Osteoblast (primary cell): ENCODE measurements around the gene SEC23B. TPM values are rescaled to one million over a fixed set of nuclear protein-coding genes. Genes with fewer than 3 reads are reported as not detected.

Source experiments
- DNase-seq: peaks from one replicate; pipeline ENCODE4 v3.0.0; 2011; ENCODE audit warnings: low spot score, mixed read lengths; ENCODE audit not compliant: insufficient read length; ENCODE audit errors: missing footprints
- H2AFZ ChIP-seq: 2 replicates; pipeline ENCODE4 v1.6.0; 2011; ENCODE audit warnings: mild to moderate bottlenecking, low read length
- H3K27ac ChIP-seq: 2 replicates; pipeline ENCODE4 v1.5.1; 2011; ENCODE audit warnings: mild to moderate bottlenecking, low read depth, low read length, moderate library complexity
- H3K27me3 ChIP-seq: 2 replicates; pipeline ENCODE4 v1.6.0; 2012; ENCODE audit warnings: mild to moderate bottlenecking, control low read depth, inconsistent platforms, low read length, moderate library complexity; ENCODE audit not compliant: insufficient read depth
- H3K36me3 ChIP-seq: 2 replicates; pipeline ENCODE4 v1.5.1; 2011; ENCODE audit warnings: mild to moderate bottlenecking, low read length, control low read depth, moderate library complexity; ENCODE audit not compliant: insufficient read depth
- H3K4me1 ChIP-seq: 2 replicates; pipeline ENCODE4 v1.5.1; 2011; ENCODE audit warnings: mild to moderate bottlenecking, low read length, control low read depth, moderate library complexity; ENCODE audit not compliant: insufficient read depth
- H3K4me2 ChIP-seq: 2 replicates; pipeline ENCODE4 v1.6.0; 2011; ENCODE audit warnings: mild to moderate bottlenecking, low read length; ENCODE audit not compliant: insufficient read depth
- H3K4me3 ChIP-seq: fragments of 200-600 bp; sonication (generic); 3 replicates; pipeline ENCODE4 v1.5.1; 2012; ENCODE audit warnings: mild to moderate bottlenecking, low read length, inconsistent platforms; ENCODE audit not compliant: insufficient read depth
- H3K79me2 ChIP-seq: 2 replicates; pipeline ENCODE4 v1.6.0; 2012; ENCODE audit warnings: mild to moderate bottlenecking, low read length, control low read depth, inconsistent platforms; ENCODE audit not compliant: insufficient read depth
- H3K9me3 ChIP-seq: 2 replicates; pipeline ENCODE4 v1.5.1; 2011; ENCODE audit warnings: low read depth, low read length, control low read depth
- H4K20me1 ChIP-seq: 2 replicates; pipeline ENCODE4 v1.6.0; 2012; ENCODE audit warnings: mild to moderate bottlenecking, low read length, control low read depth; ENCODE audit not compliant: insufficient read depth
- CTCF ChIP-seq: IDR thresholded peaks from 2 replicates; pipeline ENCODE4 v1.5.1; 2011; ENCODE audit warnings: mild to moderate bottlenecking, low read depth, low read length, moderate library complexity; ENCODE audit errors: extremely low read depth
- total RNA-seq: library from RNA; depleted of rRNA; stranded (reverse); fragments of >200 nt; gene quantifications from 2 replicates; pipeline ENCODE4 v1.2.3, GENCODE V29; 2012

SEC23B gene
- total RNA-seq = 30.8 and 31.5 TPM in 2 replicates

- no peak for TF ChIP-seq CTCF
- Histone ChIP-seq H3K4me3 (peak within 1 kb of the TSS; percentile 99), H4K20me1 (no peaks in the 10 kb centered on the region), H3K27ac (peak within 1 kb of the TSS; percentile 98), H3K4me1 (peaks cover 11% of the 10 kb centered on the region), H2AFZ (peak within 1 kb of the TSS; percentile 100), H3K9me3 (no peaks in the 10 kb centered on the region), H3K36me3 (peaks cover 20% of the 10 kb centered on the region), H3K4me2 (peak within 1 kb of the TSS; percentile 98), H3K79me2 (peaks cover 33% of the 10 kb centered on the region), H3K27me3 (no peaks in the 10 kb centered on the region)
- DNase-seq = peak; percentile 97
These were observed at the start of gene SEC23B for GRCh38 chr20:18507218-18508191. SEC23B (plus strand) TSS chr20:18507940; CDS start chr20:18510836, 2,896 bp downstream.

DNA sequence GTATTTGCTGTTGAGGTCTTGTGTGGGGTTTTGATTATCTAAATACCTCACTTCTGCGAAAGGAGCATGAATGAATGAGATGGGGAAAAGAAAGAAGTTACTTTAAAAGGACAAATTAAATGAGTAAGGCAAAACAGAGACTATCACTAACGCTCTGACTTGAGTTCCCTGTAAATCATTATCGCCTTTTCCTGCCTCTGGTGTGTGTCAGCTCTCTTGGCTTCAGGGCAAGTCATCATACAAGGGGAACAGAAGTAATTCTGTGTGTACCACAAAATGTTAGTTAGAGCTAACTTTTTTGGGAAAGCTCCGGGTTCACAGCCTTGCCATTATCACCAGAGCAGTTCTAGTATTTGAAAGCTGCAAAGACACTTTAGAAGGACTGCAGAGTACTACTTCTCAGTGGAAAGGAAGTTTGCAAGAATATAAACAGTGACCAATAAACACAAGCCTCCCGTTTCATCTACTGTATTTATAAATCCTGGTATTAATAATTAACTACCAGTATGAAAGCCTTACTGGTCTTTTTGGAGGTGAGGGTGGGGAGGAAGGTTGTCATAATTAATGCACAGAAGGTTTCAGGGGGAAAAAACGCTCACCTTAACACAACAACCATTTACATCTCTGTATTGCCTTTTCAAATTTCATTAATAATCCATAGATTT is 42.1 kb upstream of the SEC23B start:
- H3K79me2 ChIP-seq = peaks cover 34% of the 10 kb centered on the region
- H3K4me2 ChIP-seq = peak overlapping the region; percentile 100
- peaks cover 10% of the 10 kb centered on the region for H3K36me3 ChIP-seq
- H3K27me3 ChIP-seq = no peaks in the 10 kb centered on the region
- no peak for TF ChIP-seq CTCF
- no peak for DNase-seq
- peak overlapping the region; percentile 100 for H3K4me3 ChIP-seq
- no peaks in the 10 kb centered on the region for H4K20me1 ChIP-seq
- H3K27ac ChIP-seq = no peak overlapping the region
- peaks cover 18% of the 10 kb centered on the region for H3K4me1 ChIP-seq
- peak overlapping the region; percentile 94 for H2AFZ ChIP-seq
- no peaks in the 10 kb centered on the region for H3K9me3 ChIP-seq

GRCh38 chr20:18466574-18466893 is 41.2 kb upstream of the SEC23B start:
- Histone ChIP-seq H3K9me3 (no peaks in the 10 kb centered on the region), H4K20me1 (no peaks in the 10 kb centered on the region), H3K4me2 (peak overlapping the region; percentile 100), H3K27ac (peak overlapping the region; percentile 39), H3K36me3 (peaks cover 18% of the 10 kb centered on the region), H2AFZ (peak overlapping the region; percentile 94), H3K79me2 (peaks cover 43% of the 10 kb centered on the region), H3K4me3 (peak overlapping the region; percentile 100), H3K4me1 (peaks cover 18% of the 10 kb centered on the region), H3K27me3 (no peaks in the 10 kb centered on the region)
- DNase-seq = no peak
- no peak for TF ChIP-seq CTCF
